ACC112 (cell line): Measurements from ENCODE around the gene YPEL2.
A peak's percentile ranks its signal among the peaks of the same experiment; 100 is the strongest.

Experiments used
- H2AFZ ChIP-seq: fragments of 200-600 bp; sonication (generic); one replicate; pipeline ENCODE4 v1.6.0; 2017; ENCODE audit warnings: antibody characterized with exemption, low read length; ENCODE audit not compliant: unreplicated experiment
- H3K27ac ChIP-seq: fragments of 200-600 bp; sonication (generic); 2 replicates; pipeline ENCODE4 v1.5.1; 2014; ENCODE audit warnings: low read depth, mild to moderate bottlenecking, antibody characterized with exemption, low read length, moderate library complexity
- H3K27me3 ChIP-seq: fragments of 200-600 bp; sonication (generic); 2 replicates; pipeline ENCODE4 v1.6.1; 2014; ENCODE audit warnings: mild to moderate bottlenecking, antibody characterized with exemption, low read length, moderate library complexity, mixed read lengths; ENCODE audit not compliant: insufficient read depth
- H3K36me3 ChIP-seq: fragments of 200-600 bp; sonication (generic); 2 replicates; pipeline ENCODE4 v1.6.1; 2016; ENCODE audit warnings: mild to moderate bottlenecking, antibody characterized with exemption, low read length, moderate library complexity, mixed read lengths; ENCODE audit not compliant: insufficient read depth
- H3K4me1 ChIP-seq: fragments of 200-600 bp; sonication (generic); one replicate; pipeline ENCODE4 v1.6.1; 2016; ENCODE audit warnings: low read length, mixed read lengths; ENCODE audit not compliant: insufficient read depth, unreplicated experiment, control insufficient read depth
- H3K4me3 ChIP-seq: fragments of 200-600 bp; sonication (generic); 2 replicates; pipeline ENCODE4 v1.5.1; 2014; ENCODE audit warnings: mild to moderate bottlenecking, low read depth, low read length
- H3K79me2 ChIP-seq: fragments of 200-600 bp; sonication (generic); one replicate; pipeline ENCODE4 v1.6.0; 2016; ENCODE audit warnings: low read length; ENCODE audit not compliant: control insufficient read depth, unreplicated experiment, insufficient read depth

Gene YPEL2

DNA sequence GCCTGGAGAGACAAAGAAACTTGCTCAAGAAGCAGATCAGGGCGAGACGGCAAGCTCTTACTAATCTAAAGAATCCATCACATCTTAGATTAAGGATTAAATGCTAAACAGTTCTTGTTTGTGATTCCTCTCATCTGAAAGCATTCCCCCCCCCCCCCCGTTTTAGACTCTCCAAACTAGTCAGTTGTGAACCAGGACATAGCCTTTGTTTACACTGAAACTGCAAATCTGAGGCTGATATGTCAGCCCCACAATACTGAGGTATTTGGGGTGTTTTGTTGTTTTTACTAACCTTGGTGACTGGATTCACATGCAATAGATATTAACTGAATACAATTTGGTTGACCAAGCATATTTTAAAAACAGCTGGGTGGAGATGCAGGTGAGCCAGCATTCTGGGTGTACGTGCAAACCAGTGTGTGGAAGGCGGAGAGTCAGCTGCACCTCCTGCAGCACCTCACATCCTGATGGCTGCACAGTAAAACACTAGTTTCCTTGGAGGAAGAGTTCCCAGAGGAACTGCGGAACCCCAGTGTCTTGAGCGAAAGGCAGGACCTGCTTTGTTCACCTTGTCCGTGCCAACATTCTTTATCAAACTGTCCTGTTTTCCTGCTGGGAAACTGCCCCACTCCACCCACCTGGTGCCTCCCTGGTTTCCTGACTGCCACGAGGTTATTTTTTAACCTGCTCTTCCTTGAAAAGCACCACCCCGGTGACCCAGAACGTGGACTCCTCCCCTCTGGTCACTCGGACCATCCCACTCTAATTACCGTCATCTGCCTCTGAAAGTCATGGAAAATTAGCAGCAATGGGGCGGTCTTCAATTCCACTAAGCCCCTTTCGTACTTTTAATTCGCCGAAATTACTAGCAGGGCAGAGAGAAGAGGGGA lies 1.2 kb upstream of the YPEL2 start:
- H3K27ac ChIP-seq: peak overlapping the region; percentile 84
- peaks cover 28% of the 10 kb centered on the region for H3K79me2 ChIP-seq
- H3K4me3 ChIP-seq: peak overlapping the region; percentile 17; the same call in 1 of the 2 replicates
- no peaks in the 10 kb centered on the region for H3K36me3 ChIP-seq
- peak overlapping the region; percentile 66 for H2AFZ ChIP-seq
- H3K4me1 ChIP-seq: peaks cover 45% of the 10 kb centered on the region
- H3K27me3 ChIP-seq: no peaks in the 10 kb centered on the region

DNA sequence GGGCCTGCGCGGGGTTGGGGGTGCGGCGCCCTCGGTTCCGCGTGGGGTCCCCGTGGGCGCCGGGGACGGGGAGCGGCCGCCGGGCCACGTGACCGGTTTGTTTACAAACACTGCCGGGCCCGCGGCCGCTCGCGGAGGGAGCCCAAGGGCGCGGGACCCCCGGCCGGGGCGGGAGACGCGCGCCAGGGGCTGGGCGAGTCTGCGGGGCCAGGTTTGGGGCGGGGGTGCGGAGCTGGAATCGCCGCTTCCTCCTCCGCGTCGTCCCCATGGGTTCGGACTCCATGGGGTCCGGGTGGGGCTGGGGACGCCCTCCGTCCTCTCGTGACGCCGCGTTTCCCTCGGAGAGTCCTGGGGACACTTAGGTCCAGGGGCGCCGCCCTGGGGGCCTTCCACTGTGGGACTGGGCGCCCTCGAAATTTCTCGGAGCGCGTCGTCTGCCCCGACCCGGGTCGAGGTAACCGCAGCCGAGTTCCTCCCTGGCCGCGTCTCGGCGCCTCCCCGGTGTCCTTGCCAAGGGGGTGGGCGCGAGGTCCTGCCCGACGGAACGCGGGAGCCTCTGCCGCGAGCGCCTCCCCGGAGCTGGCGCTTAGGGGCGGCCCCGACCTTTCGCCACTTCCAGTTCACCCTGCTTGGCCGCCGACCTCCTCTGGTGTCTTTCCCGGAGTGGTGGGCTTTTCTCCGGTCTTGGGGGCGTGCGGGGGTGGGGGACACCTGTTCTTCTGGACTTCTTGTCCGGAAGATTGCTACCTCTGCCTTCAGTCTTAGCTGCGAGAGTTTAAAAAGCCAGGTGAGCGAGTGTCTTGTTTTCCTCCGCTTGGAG lies 684 bp downstream of the YPEL2 start:
- Histone ChIP-seq H3K36me3 (no peaks in the 10 kb centered on the region), H3K27ac (peak overlapping the region; percentile 22), H3K79me2 (peaks cover 32% of the 10 kb centered on the region), H2AFZ (peak overlapping the region; percentile 34), H3K27me3 (no peaks in the 10 kb centered on the region), H3K4me3 (peak overlapping the region; percentile 88), H3K4me1 (peaks cover 45% of the 10 kb centered on the region)

DNA sequence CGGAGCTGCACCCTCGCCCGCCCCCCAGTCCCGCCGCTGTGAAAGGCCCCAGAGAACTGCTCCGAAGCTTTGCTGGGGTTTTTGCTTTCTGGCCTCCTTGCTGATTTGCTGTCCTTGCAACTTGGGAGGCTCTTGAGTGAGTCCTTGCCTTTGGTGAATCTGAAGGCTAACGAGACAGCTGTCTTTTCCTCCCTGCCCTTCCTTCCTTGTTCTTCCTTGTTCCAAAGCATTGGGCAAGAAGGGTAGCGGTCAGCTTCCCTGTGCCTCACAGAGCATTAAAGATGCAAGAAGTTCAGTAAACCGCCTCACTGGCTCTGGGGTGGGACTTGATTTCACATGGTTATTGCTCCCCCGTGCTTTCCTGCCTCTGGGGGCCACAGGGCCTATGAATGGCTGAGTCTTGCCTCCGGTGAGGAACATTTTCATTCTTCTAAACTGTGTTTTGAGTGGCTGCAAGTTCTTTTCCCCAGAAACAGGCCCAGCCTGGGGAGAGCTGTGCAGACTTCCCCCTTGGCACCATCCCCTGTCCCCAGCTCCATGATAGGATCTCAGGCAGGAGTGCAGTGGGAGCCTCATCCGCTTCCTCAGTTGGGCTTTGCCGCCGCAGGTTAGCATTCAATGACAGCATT lies 1.4 kb downstream of the YPEL2 start:
- Histone ChIP-seq H3K27ac (peak overlapping the region; percentile 22), H3K79me2 (peaks cover 33% of the 10 kb centered on the region), H2AFZ (peak overlapping the region; percentile 34), H3K4me3 (peak overlapping the region; percentile 88), H3K36me3 (no peaks in the 10 kb centered on the region), H3K4me1 (peaks cover 38% of the 10 kb centered on the region), H3K27me3 (no peaks in the 10 kb centered on the region)

DNA sequence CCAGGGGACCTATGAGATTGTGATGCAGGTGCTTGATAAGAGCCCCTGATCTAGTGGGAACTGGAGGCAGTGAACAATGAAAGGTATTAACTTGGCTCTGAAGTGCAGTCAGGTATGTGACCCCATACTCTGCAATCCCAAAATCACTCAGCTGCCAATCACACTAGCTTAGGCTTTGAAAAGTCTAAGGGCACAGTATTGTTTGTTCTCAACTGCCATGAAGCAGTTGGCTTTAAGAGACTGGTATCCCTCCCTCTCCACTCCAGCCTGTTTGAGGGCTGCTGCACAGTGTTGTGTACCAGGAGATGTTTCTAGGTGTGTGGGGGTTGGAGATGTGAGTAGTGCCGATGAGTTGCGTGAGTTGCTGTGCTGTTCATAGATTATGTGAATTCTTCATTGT lies 2.4 kb downstream of the YPEL2 start:
- Histone ChIP-seq H3K27me3 (no peaks in the 10 kb centered on the region), H2AFZ (no peak overlapping the region), H3K27ac (no peak overlapping the region), H3K36me3 (no peaks in the 10 kb centered on the region), H3K4me1 (peaks cover 29% of the 10 kb centered on the region), H3K4me3 (peak overlapping the region; percentile 88), H3K79me2 (peaks cover 36% of the 10 kb centered on the region)

DNA sequence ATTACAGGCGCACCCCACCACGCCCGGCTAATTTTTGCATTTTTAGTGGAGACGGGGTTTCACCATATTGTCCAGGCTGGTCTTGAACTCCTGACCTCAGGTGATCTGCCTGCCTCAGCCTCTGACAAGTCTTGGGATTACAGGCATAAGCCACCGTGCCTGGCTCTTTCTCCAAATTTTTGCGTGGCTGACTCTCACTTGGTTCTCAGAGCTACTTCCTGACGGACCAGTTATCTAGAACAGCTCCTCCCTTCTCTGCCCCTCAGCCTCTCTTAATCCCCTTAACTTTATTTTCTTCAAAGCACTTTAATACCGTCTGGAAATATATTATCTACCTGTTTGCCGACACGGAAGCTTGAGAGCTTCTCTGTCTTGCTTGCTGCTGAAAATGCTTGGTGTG lies 4.2 kb downstream of the YPEL2 start:
- peaks cover 10% of the 10 kb centered on the region for H3K4me1 ChIP-seq

DNA sequence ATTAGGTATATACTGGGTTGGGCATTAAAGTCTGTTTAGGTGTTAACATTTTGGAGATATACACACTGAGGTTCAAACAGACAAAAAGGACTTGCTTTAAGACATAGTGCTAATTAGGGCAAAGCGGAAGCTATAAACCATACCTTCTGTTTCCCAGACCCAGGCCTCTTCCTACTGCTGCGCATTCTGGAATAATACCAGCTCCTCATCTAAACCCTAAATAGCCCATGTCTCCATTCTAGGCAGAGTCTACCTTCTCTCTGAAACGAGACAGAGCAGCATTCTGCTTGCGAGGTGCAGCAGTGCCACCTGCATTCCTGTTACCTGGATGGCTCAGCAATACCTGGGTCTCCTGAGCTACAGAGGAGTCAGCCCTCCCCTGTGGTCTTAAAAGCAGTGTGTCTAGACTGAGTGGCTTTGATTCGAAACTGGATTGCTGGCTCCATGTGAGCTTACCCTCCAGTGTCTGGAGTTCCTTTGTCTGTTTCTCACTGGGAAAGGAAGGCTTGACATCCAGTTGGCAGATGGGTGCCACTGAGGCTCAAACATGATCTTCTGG lies 6.4 kb downstream of the YPEL2 start:
- no peaks in the 10 kb centered on the region for H3K27me3 ChIP-seq
- no peak overlapping the region for H3K27ac ChIP-seq
- peaks cover 37% of the 10 kb centered on the region for H3K79me2 ChIP-seq
- no peak overlapping the region for H3K4me3 ChIP-seq
- no peaks in the 10 kb centered on the region for H3K36me3 ChIP-seq
- peaks cover 8% of the 10 kb centered on the region for H3K4me1 ChIP-seq
- no peak overlapping the region for H2AFZ ChIP-seq

More for the DNA sequence above, 4.2 kb downstream of the YPEL2 start:
- Histone ChIP-seq H3K4me3 (no peak overlapping the region), H2AFZ (no peak overlapping the region), H3K36me3 (no peaks in the 10 kb centered on the region), H3K27ac (no peak overlapping the region), H3K79me2 (peaks cover 40% of the 10 kb centered on the region), H3K27me3 (no peaks in the 10 kb centered on the region)

DNA sequence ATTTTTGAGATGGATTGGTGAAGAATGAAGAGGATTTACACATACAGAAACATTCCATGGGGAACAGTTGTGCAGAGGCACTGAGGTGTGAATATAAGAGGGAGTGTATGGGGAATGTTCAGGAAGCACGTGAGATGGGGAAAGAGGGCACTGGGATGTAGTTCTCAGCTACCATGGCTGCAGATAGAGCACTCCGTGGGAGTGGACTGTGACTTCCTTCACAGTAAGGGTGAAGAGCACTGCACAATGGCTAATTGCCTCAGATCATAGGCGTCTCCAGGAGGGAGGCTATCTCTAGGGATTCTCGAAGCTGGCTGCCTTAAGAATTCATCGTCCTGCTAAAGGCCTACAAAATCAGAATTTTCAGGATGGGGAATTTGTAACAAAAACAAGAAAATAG lies 7.0 kb downstream of the YPEL2 start:
- H3K79me2 ChIP-seq: peaks cover 30% of the 10 kb centered on the region
- no peak overlapping the region for H2AFZ ChIP-seq
- no peaks in the 10 kb centered on the region for H3K36me3 ChIP-seq
- H3K27me3 ChIP-seq: no peaks in the 10 kb centered on the region
- no peak overlapping the region for H3K27ac ChIP-seq
- H3K4me1 ChIP-seq: peaks cover 2% of the 10 kb centered on the region
- H3K4me3 ChIP-seq: no peak overlapping the region

DNA sequence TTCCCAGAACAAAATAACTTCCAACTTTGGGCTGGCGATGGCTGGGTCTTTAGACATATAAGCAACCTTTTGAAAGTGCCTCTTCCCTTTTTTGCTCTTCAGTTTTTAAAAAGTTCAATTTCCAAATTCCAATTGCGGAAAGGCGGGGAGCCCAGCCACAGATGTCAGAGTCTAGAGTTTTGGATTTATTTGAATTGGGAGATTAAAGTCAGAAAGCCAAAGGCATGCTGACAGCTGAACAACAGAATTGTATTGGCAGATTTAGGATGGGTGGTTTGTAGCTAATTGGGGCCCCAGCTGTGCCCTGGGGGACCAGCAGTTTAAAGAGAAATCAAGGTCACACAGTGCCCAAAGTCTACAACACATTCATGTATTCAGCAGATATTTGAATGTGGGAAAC lies 10.5 kb downstream of the YPEL2 start:
- Histone ChIP-seq H2AFZ (no peak overlapping the region), H3K4me3 (no peak overlapping the region), H3K27me3 (no peaks in the 10 kb centered on the region), H3K36me3 (no peaks in the 10 kb centered on the region), H3K4me1 (no peaks in the 10 kb centered on the region), H3K27ac (no peak overlapping the region), H3K79me2 (peaks cover 11% of the 10 kb centered on the region)

DNA sequence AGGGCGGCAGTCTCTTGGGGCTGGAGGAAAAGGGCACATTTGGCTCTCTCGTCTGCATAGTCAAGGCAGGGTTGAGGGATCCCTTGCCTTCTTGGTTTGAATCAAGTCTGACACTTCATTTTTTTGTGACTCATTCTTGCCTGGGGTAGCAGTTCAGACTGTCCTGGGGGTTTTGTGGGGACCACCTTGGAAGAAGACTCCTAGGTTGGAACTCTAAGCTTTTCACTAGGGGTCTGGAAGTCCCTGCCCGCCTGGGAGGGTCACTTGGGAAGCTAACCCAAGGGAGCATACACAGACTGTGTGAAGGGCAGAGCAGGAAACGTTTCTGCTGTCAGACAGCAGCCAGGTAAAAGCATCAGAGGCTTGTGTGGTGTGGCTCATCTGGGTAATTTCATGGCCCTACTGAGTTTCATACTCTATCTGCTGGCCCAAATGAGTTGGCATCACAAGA lies 11.3 kb downstream of the YPEL2 start:
- Histone ChIP-seq H3K4me1 (no peaks in the 10 kb centered on the region), H2AFZ (no peak overlapping the region), H3K79me2 (peaks cover 11% of the 10 kb centered on the region), H3K36me3 (no peaks in the 10 kb centered on the region), H3K27ac (no peak overlapping the region), H3K27me3 (no peaks in the 10 kb centered on the region), H3K4me3 (no peak overlapping the region)

DNA sequence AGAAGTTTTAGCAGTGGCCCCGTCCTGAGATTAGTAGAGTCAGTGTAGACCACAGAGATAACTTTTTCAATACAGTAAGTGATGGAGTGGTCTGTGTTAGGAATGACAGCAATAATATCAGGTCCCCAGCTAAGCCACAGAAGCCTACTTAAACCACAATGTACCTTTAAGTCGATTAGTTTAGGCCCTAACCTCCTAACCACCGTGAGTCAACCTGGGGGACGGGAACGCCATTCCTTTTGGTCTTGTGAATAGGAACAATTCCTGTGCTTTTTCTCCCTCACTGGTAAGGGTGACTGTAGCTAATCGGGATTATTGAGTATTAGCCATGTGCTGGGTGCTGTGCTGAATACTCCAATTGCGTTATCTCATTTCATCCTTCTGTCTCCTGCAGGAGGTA lies 14.0 kb downstream of the YPEL2 start:
- Histone ChIP-seq H3K4me3 (no peak overlapping the region), H2AFZ (no peak overlapping the region), H3K27me3 (no peaks in the 10 kb centered on the region), H3K27ac (no peak overlapping the region), H3K79me2 (peaks cover 3% of the 10 kb centered on the region), H3K36me3 (no peaks in the 10 kb centered on the region), H3K4me1 (no peaks in the 10 kb centered on the region)
